ENCODE measurements around the gene PUS1.

Gene PUS1

DNA sequence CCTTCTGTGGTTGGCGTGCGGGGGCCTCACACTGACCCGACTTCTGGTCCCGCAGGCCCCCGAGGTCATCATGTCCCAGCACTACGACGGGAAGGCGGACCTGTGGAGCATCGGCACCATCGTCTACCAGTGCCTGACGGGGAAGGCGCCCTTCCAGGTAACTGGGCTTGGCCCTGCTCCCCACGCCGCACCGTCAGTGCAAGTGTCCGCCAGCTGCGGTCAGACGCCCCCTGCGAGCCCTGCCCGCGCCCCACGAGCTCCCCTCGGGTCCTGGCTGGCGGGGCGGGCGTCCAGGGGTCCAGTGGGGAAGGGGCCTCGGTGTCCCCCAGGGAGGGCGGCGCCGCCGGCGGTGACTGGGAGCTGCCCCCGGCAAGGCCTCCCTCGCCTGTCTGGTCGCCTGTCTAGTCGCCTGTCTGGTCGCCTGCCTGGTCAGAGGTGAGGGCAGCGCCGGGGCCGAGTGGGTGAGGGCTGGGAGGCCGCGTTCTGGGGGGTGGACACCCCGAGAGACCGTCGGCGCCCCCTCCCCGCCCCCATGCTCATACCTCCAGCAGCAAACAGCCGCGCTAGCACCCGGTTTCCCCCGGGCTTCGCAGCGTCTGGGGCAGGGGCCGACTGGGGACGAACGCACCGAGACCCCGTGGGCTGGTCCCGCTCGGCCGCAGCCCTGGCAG lies 19.9 kb upstream of the PUS1 start:
- H3K9ac ChIP-seq: no peak overlapping the region
- no peaks in the 10 kb centered on the region for H3K36me3 ChIP-seq (ENCODE audit: insufficient read depth)
- H3K27ac ChIP-seq: no peak overlapping the region
- H3K4me2 ChIP-seq: no peak overlapping the region
- H3K79me2 ChIP-seq (ENCODE audit: insufficient read depth, low read depth): no peaks in the 10 kb centered on the region
- no peaks in the 10 kb centered on the region for H4K20me1 ChIP-seq (ENCODE audit: insufficient read depth)
- H3K4me1 ChIP-seq (ENCODE audit: low read depth, poor library complexity, severe bottlenecking): no peaks in the 10 kb centered on the region
- H3K27me3 ChIP-seq (ENCODE audit: insufficient read depth, low read depth): no peaks in the 10 kb centered on the region
- no peak overlapping the region for H3K4me3 ChIP-seq (IDR thresholded peaks at IDR 0.05; ENCODE audit: insufficient read depth, low read depth, low read length)
- no peak overlapping the region for H2AFZ ChIP-seq (ENCODE audit: low read depth)
- TF ChIP-seq, protein P1, sequence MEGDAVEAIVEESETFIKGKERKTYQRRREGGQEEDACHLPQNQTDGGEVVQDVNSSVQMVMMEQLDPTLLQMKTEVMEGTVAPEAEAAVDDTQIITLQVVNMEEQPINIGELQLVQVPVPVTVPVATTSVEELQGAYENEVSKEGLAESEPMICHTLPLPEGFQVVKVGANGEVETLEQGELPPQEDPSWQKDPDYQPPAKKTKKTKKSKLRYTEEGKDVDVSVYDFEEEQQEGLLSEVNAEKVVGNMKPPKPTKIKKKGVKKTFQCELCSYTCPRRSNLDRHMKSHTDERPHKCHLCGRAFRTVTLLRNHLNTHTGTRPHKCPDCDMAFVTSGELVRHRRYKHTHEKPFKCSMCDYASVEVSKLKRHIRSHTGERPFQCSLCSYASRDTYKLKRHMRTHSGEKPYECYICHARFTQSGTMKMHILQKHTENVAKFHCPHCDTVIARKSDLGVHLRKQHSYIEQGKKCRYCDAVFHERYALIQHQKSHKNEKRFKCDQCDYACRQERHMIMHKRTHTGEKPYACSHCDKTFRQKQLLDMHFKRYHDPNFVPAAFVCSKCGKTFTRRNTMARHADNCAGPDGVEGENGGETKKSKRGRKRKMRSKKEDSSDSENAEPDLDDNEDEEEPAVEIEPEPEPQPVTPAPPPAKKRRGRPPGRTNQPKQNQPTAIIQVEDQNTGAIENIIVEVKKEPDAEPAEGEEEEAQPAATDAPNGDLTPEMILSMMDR (conservative IDR thresholded peaks at IDR 0.05; ENCODE audit: low read depth, low read length): no peak

DNA sequence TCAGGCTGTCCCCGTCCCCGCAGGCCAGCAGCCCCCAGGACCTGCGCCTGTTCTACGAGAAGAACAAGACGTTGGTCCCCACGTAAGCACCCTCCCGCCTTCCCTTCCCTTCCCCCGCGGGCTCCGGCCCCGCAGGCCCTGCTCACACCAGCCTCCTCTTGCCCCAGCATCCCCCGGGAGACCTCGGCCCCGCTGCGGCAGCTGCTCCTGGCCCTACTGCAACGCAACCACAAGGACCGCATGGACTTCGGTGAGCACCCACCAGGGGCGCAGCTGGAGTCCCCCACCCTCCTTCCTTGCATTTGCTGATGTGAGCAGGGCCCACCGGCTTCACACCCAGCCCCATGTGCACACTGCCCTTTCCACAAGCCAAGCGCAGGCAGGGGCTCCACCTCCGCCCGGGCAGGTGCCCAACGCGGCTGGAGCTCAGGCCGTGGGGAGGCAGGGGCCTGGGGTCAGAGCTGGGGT lies 19.3 kb upstream of the PUS1 start:
- no peak overlapping the region for H3K4me3 ChIP-seq (IDR thresholded peaks at IDR 0.05; ENCODE audit: insufficient read depth, low read depth, low read length)
- H2AFZ ChIP-seq (ENCODE audit: low read depth): no peak overlapping the region
- no peaks in the 10 kb centered on the region for H3K27me3 ChIP-seq (ENCODE audit: insufficient read depth, low read depth)
- no peak overlapping the region for H3K4me2 ChIP-seq
- H4K20me1 ChIP-seq (ENCODE audit: insufficient read depth): no peaks in the 10 kb centered on the region
- H3K36me3 ChIP-seq (ENCODE audit: insufficient read depth): no peaks in the 10 kb centered on the region
- H3K27ac ChIP-seq: no peak overlapping the region
- TF ChIP-seq, protein P1 (conservative IDR thresholded peaks at IDR 0.05; ENCODE audit: low read depth, low read length): no peak
- H3K4me1 ChIP-seq (ENCODE audit: low read depth, poor library complexity, severe bottlenecking): no peaks in the 10 kb centered on the region
- H3K9ac ChIP-seq: no peak overlapping the region
- H3K79me2 ChIP-seq (ENCODE audit: insufficient read depth, low read depth): no peaks in the 10 kb centered on the region

GRCh38 chr12:131910302-131911027 lies 18.6 kb upstream of the PUS1 start:
- Histone ChIP-seq H3K4me3 (IDR thresholded peaks at IDR 0.05; ENCODE audit: insufficient read depth, low read depth, low read length) (no peak overlapping the region), H3K9ac (no peak overlapping the region), H3K36me3 (ENCODE audit: insufficient read depth) (no peaks in the 10 kb centered on the region)

DNA sequence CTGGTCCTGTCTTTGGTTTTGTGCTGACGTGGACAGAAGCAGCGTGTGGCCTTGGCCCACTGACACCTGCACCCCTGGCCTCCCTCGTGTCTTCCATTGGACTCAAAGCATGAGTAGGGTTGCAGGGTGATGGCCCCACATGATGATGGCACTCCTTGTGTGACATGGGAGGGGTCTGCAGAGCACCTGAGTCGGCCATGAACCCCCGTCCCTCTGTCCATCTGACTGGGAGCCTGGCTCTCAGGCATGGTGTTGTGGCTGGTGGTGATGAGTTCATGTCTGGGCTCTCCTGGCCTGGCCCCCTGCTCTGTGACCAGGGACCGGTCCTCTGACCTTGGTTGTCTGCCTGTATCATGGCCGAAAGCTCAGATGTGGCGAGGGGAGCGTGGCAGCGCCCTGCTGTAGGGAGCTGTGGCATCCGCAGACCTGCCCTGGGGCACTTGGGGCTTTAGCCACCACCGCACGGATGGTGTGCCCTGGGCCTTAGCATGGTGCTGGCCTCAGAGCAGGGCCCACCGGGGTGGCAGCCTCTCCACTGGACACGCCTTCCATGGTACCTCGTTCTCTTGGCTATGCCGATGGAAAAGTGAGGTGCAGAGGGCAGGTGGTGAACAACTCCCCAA lies 17.9 kb upstream of the PUS1 start:
- no peak overlapping the region for H3K4me3 ChIP-seq (IDR thresholded peaks at IDR 0.05; ENCODE audit: insufficient read depth, low read depth, low read length)
- H2AFZ ChIP-seq (ENCODE audit: low read depth): no peak overlapping the region
- no peak overlapping the region for H3K9ac ChIP-seq
- H4K20me1 ChIP-seq (ENCODE audit: insufficient read depth): no peaks in the 10 kb centered on the region
- no peaks in the 10 kb centered on the region for H3K36me3 ChIP-seq (ENCODE audit: insufficient read depth)
- no peaks in the 10 kb centered on the region for H3K27me3 ChIP-seq (ENCODE audit: insufficient read depth, low read depth)
- no peaks in the 10 kb centered on the region for H3K4me1 ChIP-seq (ENCODE audit: low read depth, poor library complexity, severe bottlenecking)
- H3K27ac ChIP-seq: no peak overlapping the region
- TF ChIP-seq, protein P1 (conservative IDR thresholded peaks at IDR 0.05; ENCODE audit: low read depth, low read length): no peak
- H3K4me2 ChIP-seq: no peak overlapping the region
- H3K79me2 ChIP-seq (ENCODE audit: insufficient read depth, low read depth): no peaks in the 10 kb centered on the region

More at GRCh38 chr12:131910302-131911027, 18.6 kb upstream of the PUS1 start:
- TF ChIP-seq, protein P1 (conservative IDR thresholded peaks at IDR 0.05; ENCODE audit: low read depth, low read length): no peak
- H4K20me1 ChIP-seq (ENCODE audit: insufficient read depth): no peaks in the 10 kb centered on the region
- H3K27ac ChIP-seq: no peak overlapping the region
- no peaks in the 10 kb centered on the region for H3K27me3 ChIP-seq (ENCODE audit: insufficient read depth, low read depth)
- H3K4me1 ChIP-seq (ENCODE audit: low read depth, poor library complexity, severe bottlenecking): no peaks in the 10 kb centered on the region
- H3K79me2 ChIP-seq (ENCODE audit: insufficient read depth, low read depth): no peaks in the 10 kb centered on the region
- H2AFZ ChIP-seq (ENCODE audit: low read depth): no peak overlapping the region
- no peak overlapping the region for H3K4me2 ChIP-seq

Measured in KMS-11 (cell line).